A549 (cell line): ENCODE results near the gene HBA1.

ENCODE experiments used
- CEBPB ChIP-seq, 2 experiments: fragments of >200 bp in 1 of 2; sonication (Bioruptor Twin) in 1 of 2; formaldehyde crosslinking in 1 of 2; IDR thresholded peaks; 2 replicates each; pipeline ENCODE4 v1.6.1; 2012 to 2016
- CTCF ChIP-seq: fragments of >200 bp; sonication (Bioruptor Twin); formaldehyde crosslinking; IDR thresholded peaks from 3 replicates; pipeline ENCODE4 v1.5.1; 2016
- JUN ChIP-seq, 2 experiments: fragments of >200 bp; sonication (Bioruptor Twin); formaldehyde crosslinking; IDR thresholded peaks; 2 replicates in 1 of 2; 3 replicates in 1 of 2; pipeline ENCODE4 v1.6.1; 2016 to 2017
- PBX3 ChIP-seq: IDR thresholded peaks from 2 replicates; pipeline ENCODE4 v1.6.1; 2012
- REST ChIP-seq: fragments of 200-600 bp; sonication (generic); IDR thresholded peaks from 2 replicates; pipeline ENCODE4 v1.6.1; 2016; ENCODE audit warnings: antibody characterized with exemption, mild to moderate bottlenecking, moderate library complexity
- RFX5 ChIP-seq: fragments of 450-650 bp; IDR thresholded peaks from 2 replicates; pipeline ENCODE4 v1.7.1; 2014; ENCODE audit warnings: antibody characterized with exemption, mild to moderate bottlenecking, moderate library complexity
- USF2 ChIP-seq: fragments of 450-650 bp; IDR thresholded peaks from 2 replicates; pipeline ENCODE4 v1.6.1; 2014; ENCODE audit warnings: antibody characterized with exemption

- no peak for TF ChIP-seq JUN (IDR thresholded peaks at IDR 0.05)
- TF ChIP-seq RFX5: no peak
- TF ChIP-seq CEBPB (IDR thresholded peaks at IDR 0.05): no peak
- TF ChIP-seq REST: no peak
- TF ChIP-seq PBX3: no peak
- no peak for TF ChIP-seq USF2
- no peak for TF ChIP-seq CTCF
Measured at GRCh38 chr16:185691-186090, 9.2 kb downstream of the HBA1 start.
